ENCODE data around the gene PRR20B.

- TF ChIP-seq CTCF (IDR thresholded peaks at IDR 0.05), result no peak
- TF ChIP-seq POLR2A (IDR thresholded peaks at IDR 0.05), result no peak
These were observed 32.3 kb upstream of the PRR20B start for GRCh38 chr13:57114945-57115344.
